GM21390 (cell line): ENCODE measurements around the gene AK9.

Experiments used
- ATAC-seq: cut with Tn5 transposase; IDR thresholded peaks from one replicate; pipeline ENCODE4 v1.9.1; 2021; ENCODE audit not compliant: unreplicated experiment

The AK9 gene

DNA sequence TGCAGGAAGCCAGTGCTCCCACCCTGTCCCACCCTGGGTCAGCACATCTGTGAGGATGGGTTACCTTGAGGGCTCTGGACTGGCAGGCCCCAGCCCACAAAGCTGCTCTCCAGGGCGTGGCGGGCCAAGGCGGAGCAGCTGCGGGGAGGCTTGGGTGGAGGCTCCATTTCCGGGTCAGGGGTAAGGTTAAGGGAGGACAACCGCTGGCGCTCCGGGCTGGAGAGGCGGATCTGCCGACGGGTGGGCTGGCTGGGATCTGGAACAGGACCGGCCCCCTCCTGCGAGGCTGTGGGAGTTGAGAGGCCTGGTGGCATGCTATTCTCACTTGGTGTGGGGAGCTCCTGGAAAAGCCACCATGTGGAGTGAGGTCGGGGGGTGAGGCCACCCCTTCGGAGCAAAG is 244.9 kb downstream of the AK9 start:
- ATAC-seq = no peak

DNA sequence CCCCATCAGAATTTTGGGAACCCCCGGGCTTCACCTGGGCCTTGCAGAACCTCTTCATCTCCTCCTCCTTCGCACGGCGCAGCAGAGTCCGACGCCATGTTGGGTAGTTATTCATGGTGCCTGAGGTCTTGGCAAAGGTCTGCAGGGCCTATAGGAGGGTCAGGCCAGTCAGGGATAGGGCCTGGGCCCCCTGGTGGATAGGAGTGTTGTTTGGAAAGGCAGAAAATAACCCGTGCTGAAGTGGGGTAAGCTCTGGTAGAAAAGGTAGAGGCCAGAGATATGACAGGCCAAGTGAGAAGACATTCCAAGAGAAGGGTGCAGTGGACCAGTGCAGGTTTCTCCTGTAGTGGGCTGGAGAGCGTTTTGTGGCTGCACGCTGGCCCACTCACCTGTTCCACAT is 245.6 kb downstream of the AK9 start:
- no peak for ATAC-seq

DNA sequence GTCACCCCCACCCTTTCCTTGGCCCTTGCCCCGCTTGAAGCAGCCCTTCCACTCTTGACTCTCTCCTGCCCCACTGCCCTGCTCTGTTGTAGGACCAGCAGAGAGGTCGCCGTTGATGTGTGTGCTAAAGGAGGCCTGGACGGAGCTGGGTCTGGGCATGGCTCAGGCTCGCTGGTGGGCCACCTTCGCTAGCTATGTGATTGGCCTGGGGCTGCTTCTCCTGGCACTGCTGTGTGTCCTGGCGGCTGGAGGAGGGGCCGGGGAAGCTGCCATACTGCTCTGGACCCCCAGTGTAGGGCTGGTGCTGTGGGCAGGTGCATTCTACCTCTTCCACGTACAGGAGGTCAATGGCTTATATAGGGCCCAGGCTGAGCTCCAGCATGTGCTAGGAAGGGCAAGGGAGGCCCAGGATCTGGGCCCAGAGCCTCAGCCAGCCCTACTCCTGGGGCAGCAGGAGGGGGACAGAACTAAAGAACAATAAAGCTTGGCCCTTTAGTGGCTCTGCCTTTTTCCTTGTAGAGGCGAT is 247.5 kb downstream of the AK9 start:
- ATAC-seq = no peak
